SK-N-SH (cell line): ENCODE data around the gene PRRT1. TPM values are rescaled to one million over a fixed set of nuclear protein-coding genes. Genes with fewer than 3 reads are reported as not detected.

Experiments
- CTCF ChIA-PET: fragments of 300-600, 350-600 bp; formaldehyde crosslinking; extraction: SDS; loops from one replicate; lab custom pipeline; 2021; lab: Yijun Ruan, JAX
- POLR2A ChIA-PET: fragments of 350-600 bp; sonication (Branson Sonifier 250); formaldehyde crosslinking; extraction: SDS; loops from one replicate; lab custom pipeline; 2020; ENCODE audit warnings: antibody characterized with exemption, inconsistent platforms; lab: Yijun Ruan, JAX
- DNase-seq: peaks from one replicate; pipeline ENCODE4 v3.0.0; 2012
- H2AFZ ChIP-seq: fragments of 200-600 bp; sonication (generic); 2 replicates; pipeline ENCODE4 v1.8.1; 2016; ENCODE audit warnings: antibody characterized with exemption, mild to moderate bottlenecking, low read depth
- H3F3A ChIP-seq: fragments of 200-600 bp; sonication (generic); replicated peaks from 2 replicates; pipeline ENCODE3; 2016; ENCODE audit warnings: antibody characterized with exemption, mild to moderate bottlenecking; ENCODE audit not compliant: insufficient read depth
- H3K27ac ChIP-seq, 2 experiments: fragments of 200-500 bp in 1 of 2; fragments of 200-600 bp in 1 of 2; sonication (Bioruptor generic) in 1 of 2; sonication (generic), shearing (Covaris generic) in 1 of 2; 2 replicates each; pipeline versions ENCODE4 v1.5.1 to v1.6.1; 2014 to 2016; ENCODE audit warnings: low read depth in 2 of 2, inconsistent platforms in 1 of 2, low read length in 1 of 2, mild to moderate bottlenecking in 1 of 2, mixed read lengths in 1 of 2
- H3K27me3 ChIP-seq: fragments of 200-600 bp; sonication (generic), shearing (Covaris generic); 2 replicates; pipeline ENCODE4 v1.6.1; 2016; ENCODE audit warnings: mixed run types; ENCODE audit not compliant: insufficient read depth
- H3K36me3 ChIP-seq, 2 experiments: fragments of 200-500 bp in 1 of 2; fragments of 200-600 bp in 1 of 2; sonication (Bioruptor generic) in 1 of 2; sonication (generic) in 1 of 2; replicated peaks in 1 of 2; 2 replicates each; pipeline versions ENCODE3 to v1.5.1; 2014 to 2016; ENCODE audit warnings: low read length in 1 of 2, mild to moderate bottlenecking in 1 of 2; ENCODE audit not compliant: insufficient read depth in 2 of 2, control insufficient read depth in 1 of 2
- H3K4me1 ChIP-seq, 2 experiments: fragments of 200-500 bp in 1 of 2; fragments of 200-600 bp in 1 of 2; sonication (Bioruptor generic) in 1 of 2; sonication (generic), shearing (Covaris generic) in 1 of 2; 2 replicates each; pipeline versions ENCODE4 v1.5.1 to v1.6.1; 2014 to 2016; ENCODE audit warnings: low read depth in 1 of 2, low read length in 1 of 2, mixed run types in 1 of 2; ENCODE audit not compliant: insufficient read depth in 2 of 2, control insufficient read depth in 1 of 2
- H3K4me2 ChIP-seq: fragments of 200-600 bp; sonication (generic), shearing (Covaris generic); 2 replicates; pipeline ENCODE4 v1.6.1; 2017; ENCODE audit warnings: mixed run types
- H3K4me3 ChIP-seq, 2 experiments: fragments of 200-500 bp in 1 of 2; fragments of 200-600 bp in 1 of 2; sonication (Bioruptor generic) in 1 of 2; sonication (generic), shearing (Covaris generic) in 1 of 2; 2 replicates each; pipeline versions ENCODE4 v1.5.1 to v1.8.1; 2014 to 2016; ENCODE audit warnings: low read depth in 2 of 2, inconsistent platforms in 1 of 2, low read length in 1 of 2, mild to moderate bottlenecking in 1 of 2, mixed read lengths in 1 of 2, moderate library complexity in 1 of 2
- H3K79me2 ChIP-seq: fragments of 200-600 bp; sonication (generic); 2 replicates; pipeline ENCODE4 v1.8.1; 2017; ENCODE audit warnings: mild to moderate bottlenecking; ENCODE audit not compliant: insufficient read depth
- H3K9ac ChIP-seq: fragments of 200-600 bp; sonication (generic); 2 replicates; pipeline ENCODE4 v1.6.1; 2017; ENCODE audit warnings: mixed run types
- H3K9me2 ChIP-seq: fragments of 200-600 bp; sonication (generic); 2 replicates; pipeline ENCODE4 v1.6.1; 2017; ENCODE audit warnings: mixed run types
- H3K9me3 ChIP-seq: fragments of 200-600 bp; sonication (generic); 2 replicates; pipeline ENCODE4 v1.6.1; 2017; ENCODE audit warnings: mixed run types, mild to moderate bottlenecking, moderate library complexity
- H4K20me1 ChIP-seq: fragments of 200-600 bp; sonication (generic); 2 replicates; pipeline ENCODE4 v1.6.1; 2017; ENCODE audit warnings: mild to moderate bottlenecking, mixed run types; ENCODE audit not compliant: insufficient read depth
- CHD2 ChIP-seq: fragments of 150-350 bp; IDR thresholded peaks from 2 replicates; pipeline ENCODE4 v1.6.1; 2018; ENCODE audit warnings: low read length; ENCODE audit not compliant: partially characterized antibody
- EP300 ChIP-seq, 2 experiments: IDR thresholded peaks; 2 replicates each; pipeline versions ENCODE4 v1.4.0 to v1.6.1; 2012; ENCODE audit warnings: borderline replicate concordance in 1 of 2, low read depth in 1 of 2, low read length in 1 of 2
- FOSL2 ChIP-seq: IDR thresholded peaks from 2 replicates; pipeline ENCODE4 v1.4.0; 2012; ENCODE audit warnings: low read depth, mild to moderate bottlenecking, moderate library complexity, borderline replicate concordance
- FOXJ3 ChIP-seq: sonication (generic); formaldehyde crosslinking; IDR thresholded peaks from 2 replicates; pipeline ENCODE4 v1.5.1; 2020; ENCODE audit warnings: mild to moderate bottlenecking, missing genetic modification reagents
- GATA2 ChIP-seq: sonication (generic); formaldehyde crosslinking; IDR thresholded peaks from 2 replicates; pipeline ENCODE4 v1.5.0; 2020; ENCODE audit warnings: mild to moderate bottlenecking, missing genetic modification reagents
- IRF3 ChIP-seq: fragments of 150-350 bp; IDR thresholded peaks from 2 replicates; pipeline ENCODE4 v1.6.1; 2016; ENCODE audit warnings: mild to moderate bottlenecking, low read depth, low read length
- MAX ChIP-seq: IDR thresholded peaks from 2 replicates; pipeline ENCODE4 v1.4.0; 2012; ENCODE audit warnings: low read depth
- MXI1 ChIP-seq: IDR thresholded peaks from 2 replicates; pipeline ENCODE4 v1.6.1; 2012; ENCODE audit warnings: mild to moderate bottlenecking, low read depth, low read length, improper control_type of control experiment
- PBX3 ChIP-seq: IDR thresholded peaks from 2 replicates; pipeline ENCODE4; 2012
- RCOR1 ChIP-seq: fragments of 150-350 bp; IDR thresholded peaks from 2 replicates; pipeline ENCODE4 v1.6.1; 2017; ENCODE audit warnings: antibody characterized with exemption, low read length
- REST ChIP-seq: IDR thresholded peaks from 2 replicates; pipeline ENCODE4 v1.6.1; 2012; ENCODE audit warnings: mild to moderate bottlenecking, low read depth, low read length, moderate library complexity
- RFX5 ChIP-seq: IDR thresholded peaks from 2 replicates; pipeline ENCODE4 v1.6.1; 2012; ENCODE audit warnings: mild to moderate bottlenecking, improper control_type of control experiment, low read length
- SIN3A ChIP-seq: IDR thresholded peaks from 2 replicates; pipeline ENCODE4 v1.6.1; 2012; ENCODE audit warnings: low read depth, mild to moderate bottlenecking, low read length, moderate library complexity, borderline replicate concordance
- SMC3 ChIP-seq: IDR thresholded peaks from 2 replicates; pipeline ENCODE4 v1.6.1; 2012; ENCODE audit warnings: low read depth, low read length, improper control_type of control experiment
- TCF12 ChIP-seq: IDR thresholded peaks from 2 replicates; pipeline ENCODE4 v1.4.0; 2012
- TEAD4 ChIP-seq: IDR thresholded peaks from 2 replicates; pipeline ENCODE4 v1.4.0; 2012; ENCODE audit warnings: mild to moderate bottlenecking, borderline replicate concordance; ENCODE audit not compliant: insufficient read depth
- USF1 ChIP-seq: IDR thresholded peaks from 2 replicates; pipeline ENCODE4 v1.4.0; 2012; ENCODE audit warnings: low read depth, borderline replicate concordance
- USF2 ChIP-seq: fragments of 150-350 bp; IDR thresholded peaks from 2 replicates; pipeline ENCODE4 v1.6.1; 2017; ENCODE audit warnings: antibody characterized with exemption, low read length, low read depth, borderline replicate concordance
- YY1 ChIP-seq: IDR thresholded peaks from 2 replicates; pipeline ENCODE4 v1.4.0; 2012; ENCODE audit warnings: low read depth, mild to moderate bottlenecking
- ZBTB33 ChIP-seq: IDR thresholded peaks from 2 replicates; pipeline ENCODE4 v1.4.0; 2012; ENCODE audit warnings: low read depth, borderline replicate concordance
- WGBS: methylation state at CpG from one replicate; pipeline ENCODE4 v1.1.6; 2017; ENCODE audit warnings: low lambda C conversion rate; 5-methylcytosine and 5-hydroxymethylcytosine counted together
- polyA plus RNA-seq, 3 experiments: library from polyadenylated mRNA; depleted of rRNA; stranded (reverse); fragments of >200 nt; gene quantifications; 2 replicates each; pipeline ENCODE4 v1.2.3, GENCODE V29; 2012

Gene PRRT1
- polyA plus RNA-seq, 1 of the 3 experiments (the other 2 are of a cell fraction) = 1.5 TPM

GRCh38 chr6:32133786-32134185 lies 18.0 kb downstream of the PRRT1 start:
- Histone ChIP-seq H3K36me3 (no peaks in the 10 kb centered on the region), H3K9me3 (no peaks in the 10 kb centered on the region), H3K79me2 (peaks cover 10% of the 10 kb centered on the region; the same call in 1 of the 2 replicates), H3F3A (peaks cover 5% of the 10 kb centered on the region), H2AFZ (peak overlapping the region; percentile 54; the same call in 1 of the 2 replicates), H3K4me2 (no peak overlapping the region), H3K9me2 (no peaks in the 10 kb centered on the region), H3K4me1 (peaks cover 5 to 8% of the 10 kb centered on the region in 2 experiments; a peak in 1 of 4 replicates), H3K4me3 (no peak overlapping the region), H3K27me3 (no peaks in the 10 kb centered on the region), H4K20me1 (no peaks in the 10 kb centered on the region), H3K27ac (no peak overlapping the region), H3K9ac (no peak overlapping the region)
- no peak for DNase-seq
- WGBS = 67% methylated on average over 4 of the region's 4 CpGs
- ChIA-PET POLR2A (no interaction called here), CTCF (no interaction called here)
- TF ChIP-seq SIN3A = no peak
- TF ChIP-seq USF1 = no peak
- no peak for TF ChIP-seq USF2
- TF ChIP-seq MAX = no peak
- TF ChIP-seq CHD2 = no peak
- no peak for TF ChIP-seq YY1
- TF ChIP-seq MXI1 = no peak
- no peak for TF ChIP-seq EP300 (IDR thresholded peaks at IDR 0.05; ENCODE audit: borderline replicate concordance in 1 of 2, low read depth in 1 of 2, low read length in 1 of 2)
- no peak for TF ChIP-seq SMC3
- no peak for TF ChIP-seq GATA2 (CRISPR knock-in tag)
- no peak for TF ChIP-seq TEAD4
- no peak for TF ChIP-seq FOSL2
- no peak for TF ChIP-seq FOXJ3
- TF ChIP-seq RFX5 = no peak
- TF ChIP-seq PBX3 = no peak
- no peak for TF ChIP-seq ZBTB33
- no peak for TF ChIP-seq REST
- no peak for TF ChIP-seq RCOR1
- TF ChIP-seq IRF3 = no peak
- no peak for TF ChIP-seq TCF12
